Dendritic cell treated with granulocyte-macrophage colony-stimulating factor and Interleukin-4, amounts not matched to agents 40 ng/mL and 50 ng/mL, for 4 days (primary cell): ENCODE measurements around the gene ORMDL3.

Experiments
- H3K27ac Mint-ChIP-seq: one replicate; pipeline ENCODE4 v1.8.0; 2022; ENCODE audit warnings: mild to moderate bottlenecking, mixed read lengths
- H3K27me3 Mint-ChIP-seq: one replicate; pipeline ENCODE4 v1.8.0; 2022; ENCODE audit warnings: mild to moderate bottlenecking, mixed read lengths
- H3K36me3 Mint-ChIP-seq: one replicate; pipeline ENCODE4 v1.8.0; 2022; ENCODE audit warnings: low read depth, mixed read lengths
- H3K4me1 Mint-ChIP-seq: one replicate; pipeline ENCODE4 v1.8.0; 2022; ENCODE audit warnings: low read depth, mixed read lengths
- H3K4me3 Mint-ChIP-seq: one replicate; pipeline ENCODE4 v1.8.0; 2022; ENCODE audit warnings: mild to moderate bottlenecking, moderate library complexity, mixed read lengths
- H3K9me3 Mint-ChIP-seq: one replicate; pipeline ENCODE4 v1.8.0; 2022; ENCODE audit warnings: mixed read lengths
- intact Hi-C: fragments of 100-400 bp; cut with micrococcal nuclease; formaldehyde crosslinking; loops from one replicate; pipeline ENCODE4 v1.15.0; 2022

Gene ORMDL3

DNA sequence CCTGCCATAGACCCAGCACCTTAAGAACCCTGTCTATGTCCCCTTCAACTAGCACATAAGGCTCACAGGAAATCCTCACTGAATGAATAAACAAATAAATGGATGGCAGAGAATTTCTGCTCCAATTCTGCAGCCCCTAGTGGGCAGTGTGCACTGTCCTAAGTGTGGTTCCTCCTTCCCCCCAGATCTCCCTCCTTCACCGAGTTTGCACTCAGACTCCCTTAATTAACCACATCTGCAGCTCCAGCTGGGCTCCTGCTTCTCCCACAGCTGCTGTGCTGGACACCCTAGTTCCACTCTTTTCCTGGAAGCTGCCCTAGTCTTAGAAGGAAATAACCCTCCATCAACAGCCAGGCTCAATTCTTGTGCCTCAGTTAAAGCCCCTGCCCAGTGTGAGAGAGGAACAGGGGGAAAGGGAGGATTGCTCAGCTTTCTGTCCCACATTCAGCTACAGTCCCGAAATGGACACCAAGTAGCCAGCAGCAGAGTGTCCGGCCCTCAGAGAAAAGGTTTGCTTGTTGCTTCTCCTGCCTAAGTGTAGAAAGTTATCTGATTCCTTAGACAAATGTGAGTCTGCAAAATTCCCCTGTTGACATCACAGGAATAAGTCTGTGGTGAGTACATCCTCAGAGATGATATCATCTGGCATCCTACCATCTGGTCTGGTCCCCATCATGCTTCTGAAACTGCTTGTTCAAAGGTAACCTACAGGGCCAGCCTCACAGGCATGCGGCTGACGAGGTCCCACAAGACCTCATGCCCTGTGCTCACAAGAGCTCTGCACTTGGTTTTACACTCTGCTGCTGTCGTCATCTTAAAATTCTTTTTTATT, 12.4 kb upstream of the ORMDL3 start:
- Mint-ChIP-seq H3K36me3 (no peaks in the 10 kb centered on the region), H3K27ac (no peak overlapping the region), H3K9me3 (peaks cover 6% of the 10 kb centered on the region), H3K27me3 (peaks cover 22% of the 10 kb centered on the region), H3K4me3 (no peak overlapping the region), H3K4me1 (peaks cover 21% of the 10 kb centered on the region)
- intact Hi-C loops: no loop called here

DNA sequence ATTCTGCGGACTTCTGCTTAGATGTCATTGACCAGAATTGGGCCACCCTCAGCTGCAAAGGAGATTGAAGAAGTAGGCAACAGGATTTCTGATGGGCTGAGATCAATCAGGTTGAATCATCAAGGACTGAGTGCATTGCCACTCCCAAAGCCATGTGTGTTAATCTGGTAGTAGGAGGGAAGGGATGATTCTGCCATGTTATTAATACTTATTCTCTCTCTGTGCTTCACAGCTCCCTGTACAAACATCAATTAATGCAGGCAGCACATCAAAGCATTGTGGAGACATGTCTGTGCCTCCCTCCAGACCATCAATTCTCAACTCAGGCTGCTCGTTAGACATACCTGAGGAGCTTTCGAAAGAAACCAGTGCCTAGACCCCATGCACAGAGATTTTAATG, 11.7 kb upstream of the ORMDL3 start:
- Mint-ChIP-seq H3K4me1 (peaks cover 21% of the 10 kb centered on the region), H3K27me3 (peaks cover 24% of the 10 kb centered on the region), H3K36me3 (no peaks in the 10 kb centered on the region), H3K4me3 (no peak overlapping the region), H3K27ac (no peak overlapping the region), H3K9me3 (peaks cover 6% of the 10 kb centered on the region)
- intact Hi-C loops: no loop called here

DNA sequence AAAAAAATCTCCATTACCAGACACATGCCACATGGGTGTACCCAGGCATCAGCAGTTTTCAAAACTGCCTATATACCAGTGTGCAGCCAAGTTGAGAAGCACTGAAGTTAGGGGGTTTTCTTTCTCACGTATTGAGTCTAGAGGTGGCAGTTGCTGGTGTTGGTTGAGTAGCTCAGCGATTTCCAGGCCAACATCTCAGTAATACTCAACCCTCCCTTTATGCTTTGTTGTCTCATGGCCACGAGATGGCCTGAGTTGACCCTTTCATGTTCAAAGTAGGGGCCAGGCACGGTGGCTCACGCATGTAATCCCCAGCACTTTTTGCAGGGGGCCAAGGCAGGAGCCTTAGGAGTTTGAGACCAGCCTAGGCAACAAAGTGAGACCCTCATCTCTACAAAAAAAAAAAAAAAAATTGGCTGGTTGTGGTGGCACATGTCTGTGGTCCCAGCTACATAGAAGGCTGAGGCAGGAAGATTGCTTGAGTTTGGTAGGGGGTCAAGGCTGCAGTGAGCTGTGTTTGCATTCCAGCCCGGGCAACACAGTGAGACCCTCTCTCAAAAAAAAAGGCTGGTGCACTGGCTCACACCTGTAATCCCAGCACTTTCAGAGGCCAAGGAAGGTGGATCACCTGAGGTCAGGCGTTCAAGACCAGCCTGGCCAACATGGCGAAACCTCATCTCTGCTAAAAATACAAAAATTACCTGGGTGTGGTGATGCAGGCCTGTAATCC, 10.9 kb upstream of the ORMDL3 start:
- Mint-ChIP-seq H3K9me3 (peaks cover 6% of the 10 kb centered on the region), H3K36me3 (no peaks in the 10 kb centered on the region), H3K27ac (no peak overlapping the region), H3K4me1 (peaks cover 21% of the 10 kb centered on the region), H3K27me3 (peaks cover 29% of the 10 kb centered on the region), H3K4me3 (no peak overlapping the region)
- intact Hi-C loops: no loop called here

DNA sequence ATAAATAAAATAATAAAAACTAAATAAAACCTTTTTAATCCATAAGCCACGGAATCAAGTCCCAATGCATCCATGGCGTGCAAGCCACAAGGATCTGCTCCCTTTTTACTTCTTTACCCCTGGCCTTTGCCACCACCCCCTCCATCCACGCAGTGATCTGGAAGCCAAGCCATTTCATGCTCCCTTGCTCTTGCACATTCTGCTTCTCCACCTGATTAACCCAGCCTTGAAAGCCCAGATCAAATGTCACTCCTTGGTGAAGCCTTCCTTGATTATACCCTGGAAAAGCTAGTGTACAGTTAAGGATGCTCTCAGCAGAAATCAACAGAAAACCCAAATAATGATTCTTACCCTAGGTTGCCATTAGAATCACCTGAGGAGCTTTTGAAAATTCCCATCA, 10.0 kb upstream of the ORMDL3 start:
- peaks cover 24% of the 10 kb centered on the region for H3K27me3 Mint-ChIP-seq
- H3K9me3 Mint-ChIP-seq: peaks cover under 1% of the 10 kb centered on the region
- intact Hi-C loops: no loop called here
- H3K4me1 Mint-ChIP-seq: peaks cover 13% of the 10 kb centered on the region
- no peaks in the 10 kb centered on the region for H3K36me3 Mint-ChIP-seq
- no peak overlapping the region for H3K4me3 Mint-ChIP-seq
- no peak overlapping the region for H3K27ac Mint-ChIP-seq

DNA sequence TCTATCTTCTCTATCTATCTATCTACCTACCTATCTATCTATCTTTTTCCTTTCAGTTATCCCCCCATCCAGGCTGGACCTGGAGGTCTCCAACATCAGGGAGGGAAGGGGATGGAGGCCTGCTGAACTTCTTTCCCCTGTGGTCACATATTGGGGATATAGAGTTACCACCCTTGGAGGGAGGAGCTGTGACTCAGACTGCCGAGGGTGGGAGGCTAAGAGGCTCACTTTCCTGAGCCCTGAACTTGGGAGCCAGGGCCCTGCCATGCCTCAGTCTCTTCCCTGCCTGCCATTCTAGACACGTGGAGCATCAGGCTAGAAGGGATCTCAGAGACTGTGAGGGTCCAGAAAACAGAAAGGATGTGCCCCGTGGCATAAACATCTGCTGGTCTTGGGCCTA, 8.5 kb upstream of the ORMDL3 start:
- peaks cover 7% of the 10 kb centered on the region for H3K4me1 Mint-ChIP-seq
- H3K36me3 Mint-ChIP-seq: no peaks in the 10 kb centered on the region
- H3K27me3 Mint-ChIP-seq: peaks cover 18% of the 10 kb centered on the region
- intact Hi-C loops: no loop called here
- H3K4me3 Mint-ChIP-seq: no peak overlapping the region
- H3K9me3 Mint-ChIP-seq: no peaks in the 10 kb centered on the region
- H3K27ac Mint-ChIP-seq: no peak overlapping the region

DNA sequence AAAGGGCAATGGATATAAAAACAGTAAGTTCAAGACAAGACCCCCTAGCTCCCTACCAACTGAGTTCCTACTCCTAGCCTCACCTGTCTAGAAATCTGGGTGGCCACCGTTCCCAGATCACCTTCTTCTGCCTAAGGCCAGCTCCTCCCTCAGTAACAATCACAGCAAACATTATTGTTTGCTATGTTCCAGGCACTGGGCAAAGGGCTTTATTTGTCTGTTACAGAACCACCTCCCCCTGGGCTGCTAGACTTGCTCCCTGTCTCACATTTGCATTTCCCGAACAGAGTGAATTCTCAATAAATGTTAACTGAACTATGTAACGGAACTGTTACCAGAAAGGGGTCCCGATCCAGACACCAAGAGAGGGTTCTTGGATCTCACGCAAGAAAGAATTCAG, 6.9 kb upstream of the ORMDL3 start:
- Mint-ChIP-seq H3K4me1 (peaks cover 2% of the 10 kb centered on the region), H3K4me3 (no peak overlapping the region), H3K9me3 (no peaks in the 10 kb centered on the region), H3K36me3 (no peaks in the 10 kb centered on the region), H3K27ac (no peak overlapping the region), H3K27me3 (peaks cover 18% of the 10 kb centered on the region)
- intact Hi-C loops: no loop called here

DNA sequence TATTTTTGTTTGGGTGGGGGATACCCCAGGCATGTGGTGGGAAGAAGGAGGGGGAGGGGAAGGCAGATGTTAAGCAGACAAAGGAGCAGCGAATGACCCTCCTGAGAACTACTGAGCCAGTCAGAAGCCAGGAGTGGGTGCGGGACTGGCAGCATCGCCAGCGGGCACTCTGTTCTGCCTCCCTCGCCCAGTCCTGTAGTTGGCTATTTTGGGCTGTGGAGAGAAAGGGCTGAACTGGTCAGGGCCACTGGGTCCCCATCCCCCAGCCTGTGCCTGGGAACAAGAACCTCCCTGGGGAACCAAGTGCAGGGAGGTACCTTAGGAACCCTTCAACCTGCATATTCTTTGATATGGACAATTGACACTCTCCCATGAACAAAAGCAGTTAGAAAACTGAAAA, 6.5 kb upstream of the ORMDL3 start:
- no peak overlapping the region for H3K4me3 Mint-ChIP-seq
- H3K9me3 Mint-ChIP-seq: no peaks in the 10 kb centered on the region
- H3K27me3 Mint-ChIP-seq: peaks cover 18% of the 10 kb centered on the region
- intact Hi-C loops: no loop called here
- H3K27ac Mint-ChIP-seq: no peak overlapping the region
- no peaks in the 10 kb centered on the region for H3K36me3 Mint-ChIP-seq
- peaks cover 5% of the 10 kb centered on the region for H3K4me1 Mint-ChIP-seq

DNA sequence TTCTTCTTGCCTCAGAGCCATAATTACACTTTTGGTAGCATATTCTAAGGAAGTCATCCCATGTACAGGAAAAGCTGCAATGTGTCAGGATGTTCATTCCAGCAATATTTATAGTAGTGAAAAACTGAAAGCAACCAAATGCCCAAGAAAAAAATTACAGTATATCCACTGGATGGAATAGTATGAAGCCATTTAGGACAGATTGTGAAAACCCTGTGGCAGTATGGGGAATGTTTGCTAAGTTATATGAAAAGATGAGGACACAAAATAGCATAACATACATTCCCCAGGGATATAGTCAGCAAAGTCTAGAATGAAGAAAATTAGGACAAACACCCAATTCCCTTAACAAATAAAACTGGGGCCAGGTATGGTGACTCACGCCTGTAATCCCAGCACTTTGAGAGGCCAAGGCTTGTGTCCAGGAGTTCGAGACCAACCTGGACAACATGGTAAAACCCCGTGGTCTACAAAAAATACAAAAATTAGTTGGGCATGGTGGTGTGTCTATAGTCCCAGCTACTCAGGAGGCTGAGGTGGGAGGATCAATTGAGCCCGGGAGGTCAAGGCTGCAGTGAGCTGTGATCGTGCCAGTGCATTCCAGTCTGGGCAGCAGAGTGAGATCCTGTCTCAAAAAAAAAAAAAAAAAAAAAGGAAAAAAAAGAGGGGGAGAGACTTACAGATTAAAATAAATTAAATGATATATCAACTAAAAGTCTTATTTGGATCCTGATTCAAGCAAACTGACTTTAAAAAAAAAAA, 2.4 kb upstream of the ORMDL3 start:
- H3K9me3 Mint-ChIP-seq: no peaks in the 10 kb centered on the region
- peaks cover 43% of the 10 kb centered on the region for H3K4me1 Mint-ChIP-seq
- peaks cover 13% of the 10 kb centered on the region for H3K36me3 Mint-ChIP-seq
- H3K27ac Mint-ChIP-seq: no peak overlapping the region
- intact Hi-C loops: loop anchor here (5.0 kb wide), 1 partner anchor 243 kb away; the partner anchor contains the start of gene PGAP3
- peaks cover 13% of the 10 kb centered on the region for H3K27me3 Mint-ChIP-seq
- no peak overlapping the region for H3K4me3 Mint-ChIP-seq

DNA sequence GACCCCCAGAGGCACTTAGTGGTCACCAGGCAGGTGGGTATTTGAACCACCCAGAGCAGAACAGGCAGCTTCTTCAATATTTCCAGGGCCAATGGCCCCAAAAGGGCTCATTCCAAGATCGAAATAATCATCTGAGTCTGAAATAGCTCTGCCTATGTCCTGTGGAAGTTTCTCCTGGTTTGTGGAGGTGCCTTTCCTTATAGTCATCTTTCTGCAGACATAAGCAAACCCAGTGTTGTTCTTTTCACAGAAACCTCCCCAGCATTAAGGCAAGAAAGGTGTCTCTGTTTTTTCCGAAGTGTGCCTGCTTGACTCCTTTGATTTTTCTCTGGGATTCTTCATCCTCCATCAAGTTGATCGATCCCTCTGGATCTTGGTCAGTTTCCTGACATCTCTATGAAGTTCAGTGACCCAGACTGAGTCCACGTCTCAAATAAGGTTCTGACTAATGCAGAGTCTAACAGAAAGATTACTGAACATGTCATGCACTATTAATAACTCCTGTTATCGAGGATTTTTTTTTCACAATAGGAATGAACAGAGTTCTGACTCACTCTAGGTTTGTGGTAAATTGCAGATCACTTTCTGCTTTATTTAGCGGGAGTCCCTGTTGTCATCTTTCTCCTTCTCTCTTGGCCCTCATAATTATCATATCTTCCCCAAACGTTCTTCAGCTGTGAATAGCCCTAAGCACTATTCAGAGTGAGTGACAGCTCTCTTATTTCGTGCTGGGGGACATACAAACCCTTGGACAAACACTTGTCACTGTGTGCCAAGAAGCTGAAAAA, 1.7 kb upstream of the ORMDL3 start:
- intact Hi-C loops: loop anchor here (5.0 kb wide), 1 partner anchor 242 kb away; the partner anchor contains the start of gene PGAP3
- Mint-ChIP-seq H3K9me3 (no peaks in the 10 kb centered on the region), H3K4me1 (peaks cover 51% of the 10 kb centered on the region), H3K27ac (no peak overlapping the region), H3K36me3 (peaks cover 21% of the 10 kb centered on the region), H3K27me3 (peaks cover 8% of the 10 kb centered on the region), H3K4me3 (no peak overlapping the region)

DNA sequence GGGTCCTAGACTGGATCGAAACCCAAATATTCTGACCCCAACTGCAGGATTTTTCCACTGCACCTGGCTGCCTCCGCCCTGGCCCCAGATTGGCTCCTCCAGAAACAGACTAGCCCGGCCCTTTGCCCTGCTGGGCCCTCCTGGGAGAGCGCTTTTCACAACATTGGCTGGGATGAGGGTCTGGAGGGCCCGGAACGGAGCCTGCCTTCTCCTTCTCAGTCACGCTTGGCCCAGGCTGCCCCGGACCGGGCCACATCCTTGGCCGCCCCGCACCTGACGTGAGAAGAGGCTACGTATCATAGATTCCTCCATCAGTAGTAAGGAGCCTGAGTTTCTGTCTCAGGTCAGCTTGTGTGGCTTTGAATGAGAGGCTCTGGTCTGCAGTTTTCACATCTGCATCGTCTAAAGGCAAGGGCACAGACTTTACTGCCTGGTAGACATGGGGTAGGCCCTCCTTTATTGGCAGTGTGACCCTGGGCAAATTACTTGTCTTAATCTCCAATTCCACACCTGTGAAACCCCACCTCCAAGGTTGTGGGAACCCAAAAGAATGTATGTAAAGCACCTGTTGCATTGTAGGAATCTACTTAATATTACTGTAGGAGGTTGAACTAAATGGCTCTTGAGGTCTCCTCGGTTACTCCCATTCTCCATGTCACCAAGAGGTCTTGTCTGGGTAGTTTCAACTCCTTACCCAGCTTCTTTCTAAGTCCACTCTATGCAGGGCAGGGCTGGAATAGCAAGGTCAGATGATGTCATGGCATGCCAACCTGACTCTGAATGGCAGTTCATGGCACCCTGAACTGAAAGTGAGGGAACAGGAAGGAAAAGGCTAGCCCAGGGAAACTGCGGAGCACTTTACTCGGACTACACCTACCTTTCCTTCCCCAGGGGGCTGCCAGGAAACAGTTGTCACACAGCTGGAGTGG, 792 bp upstream of the ORMDL3 start:
- intact Hi-C loops: loop anchor here (1.0 to 5.0 kb wide), 3 partner anchors 25 to 241 kb away; partner anchors contain the start of genes PGAP3 and PSMD3
- H3K9me3 Mint-ChIP-seq: no peaks in the 10 kb centered on the region
- peaks cover 1% of the 10 kb centered on the region for H3K27me3 Mint-ChIP-seq
- H3K36me3 Mint-ChIP-seq: peaks cover 29% of the 10 kb centered on the region
- H3K4me1 Mint-ChIP-seq: peaks cover 56% of the 10 kb centered on the region
- peak overlapping the region; percentile 77 for H3K4me3 Mint-ChIP-seq
- H3K27ac Mint-ChIP-seq: peak overlapping the region; percentile 82

DNA sequence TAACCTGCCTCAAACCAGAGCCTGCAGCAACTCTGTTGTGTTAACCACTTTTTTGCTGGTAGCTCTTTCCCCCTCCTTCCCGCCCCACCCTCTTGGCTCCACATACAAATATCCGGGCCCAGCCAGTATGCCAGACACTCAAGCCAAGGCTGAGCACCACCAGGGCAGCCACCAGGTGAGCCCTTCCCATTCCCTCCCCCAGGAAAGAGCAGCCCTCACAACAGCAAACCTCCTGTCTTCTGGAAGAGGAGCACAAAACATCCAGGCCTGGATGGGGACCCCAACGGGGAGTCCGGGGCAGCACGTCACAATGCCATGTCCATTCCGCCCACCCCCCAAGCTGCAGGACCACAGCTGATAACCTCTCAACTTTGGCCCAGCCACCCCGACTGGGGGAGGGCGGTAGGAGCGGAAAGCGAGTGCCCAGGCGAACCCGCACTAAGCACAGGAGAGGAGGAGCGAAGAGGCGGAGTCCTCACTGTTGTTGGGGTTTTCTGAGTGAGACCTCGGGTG, 757 bp downstream of the ORMDL3 start:
- Mint-ChIP-seq H3K27ac (peak overlapping the region; percentile 82), H3K27me3 (no peaks in the 10 kb centered on the region), H3K4me1 (peaks cover 72% of the 10 kb centered on the region), H3K9me3 (no peaks in the 10 kb centered on the region), H3K36me3 (peaks cover 45% of the 10 kb centered on the region), H3K4me3 (peak overlapping the region; percentile 77)
- intact Hi-C loops: loop anchor here (1.0 to 5.0 kb wide), 3 partner anchors 26 to 239 kb away; partner anchors contain the start of genes PGAP3 and PSMD3

DNA sequence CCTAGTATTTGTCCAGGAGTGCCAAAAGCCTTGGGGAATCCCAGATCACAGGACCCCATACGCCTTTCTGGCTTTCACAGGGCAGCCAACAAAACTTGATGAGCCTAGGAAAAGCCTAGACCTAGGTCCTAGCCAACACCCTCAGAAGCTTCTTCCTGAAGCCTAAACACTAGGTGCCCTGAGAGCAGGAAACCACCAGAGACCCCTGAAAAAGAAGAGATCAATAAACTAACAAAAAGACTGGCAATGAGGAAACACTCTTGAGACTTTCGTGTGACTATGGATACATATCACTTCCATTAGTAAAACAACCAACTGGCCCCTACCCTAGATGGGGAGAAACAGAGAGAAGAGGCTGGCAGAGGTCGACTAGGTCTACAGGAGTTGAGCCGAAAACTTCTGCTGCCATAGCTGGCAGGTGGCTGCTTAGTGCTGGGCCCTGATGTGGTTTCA, 1.2 kb downstream of the ORMDL3 start:
- Mint-ChIP-seq H3K36me3 (peaks cover 50% of the 10 kb centered on the region), H3K4me3 (peak overlapping the region; percentile 77), H3K27ac (peak overlapping the region; percentile 82), H3K9me3 (no peaks in the 10 kb centered on the region), H3K4me1 (peaks cover 76% of the 10 kb centered on the region), H3K27me3 (no peaks in the 10 kb centered on the region)
- intact Hi-C loops: loop anchor here (2.0 to 5.0 kb wide), 2 partner anchors 27 to 239 kb away; partner anchors contain the start of gene PGAP3
